B cell (primary cell): ENCODE results near the gene GIT1. TPM values are rescaled to one million over a fixed set of nuclear protein-coding genes. Genes with fewer than 3 reads are reported as not detected.

Experiments
- ATAC-seq: fragments of 200-7000 bp; cut with Tn5 transposase; one replicate; pipeline ENCODE4 v1.10.0; 2021; ENCODE audit warnings: low read depth, mild to moderate bottlenecking, moderate number of reproducible peaks, moderate library complexity
- CTCF ChIA-PET: fragments of 350-600 bp; sonication (Branson Sonifier 250); formaldehyde crosslinking; loops from one replicate; lab custom pipeline; 2021; ENCODE audit warnings: antibody characterized with exemption, inconsistent platforms; lab: Charles Lee
- POLR2A ChIA-PET: fragments of 350-600 bp; sonication (Branson Sonifier 250); formaldehyde crosslinking; loops from one replicate; lab custom pipeline; 2021; ENCODE audit warnings: antibody characterized with exemption; lab: Charles Lee
- DNase-seq: peaks from one replicate; pipeline ENCODE4 v3.0.0; 2013
- H2AFZ ChIP-seq: 2 replicates; pipeline ENCODE4 v1.6.1; 2012; ENCODE audit warnings: mild to moderate bottlenecking, low read depth, low read length; ENCODE audit not compliant: insufficient read depth, poor library complexity, severe bottlenecking
- H3K27ac ChIP-seq, 2 donors: 1 replicate in 1 of 2; 2 replicates in 1 of 2; pipeline ENCODE4 v1.5.1; 2012 to 2013; ENCODE audit warnings: low read length in 2 of 2, mild to moderate bottlenecking in 2 of 2, moderate library complexity in 1 of 2
- H3K27me3 ChIP-seq, 4 experiments: fragments of 200-600 bp in 1 of 4; sonication (generic) in 1 of 4; replicated peaks in 1 of 4; 1 replicate in 2 of 4; 2 replicates in 2 of 4; pipeline versions ENCODE4 v1.6.1 to v1.7.0; 2013 to 2016; ENCODE audit warnings: low read length in 3 of 4, mild to moderate bottlenecking in 2 of 4, mixed read lengths in 1 of 4, moderate library complexity in 1 of 4; ENCODE audit not compliant: insufficient read depth in 4 of 4, control insufficient read depth in 3 of 4; ENCODE audit errors: control extremely low read depth in 1 of 4
- H3K36me3 ChIP-seq, 2 experiments: replicated peaks in 1 of 2; 1 replicate in 1 of 2; 2 replicates in 1 of 2; pipeline versions ENCODE4 v1.6.1 to v1.7.1; 2013; ENCODE audit warnings: low read length in 1 of 2; ENCODE audit not compliant: insufficient read depth in 2 of 2, control insufficient read depth in 1 of 2; ENCODE audit errors: control extremely low read depth in 1 of 2, extremely low read depth in 1 of 2
- H3K4me1 ChIP-seq, 2 donors: fragments of 200-600 bp in 1 of 2; sonication (generic) in 1 of 2; 1 replicate in 1 of 2; 2 replicates in 1 of 2; pipeline versions ENCODE4 v1.5.1 to v1.6.1; 2013 to 2017; ENCODE audit warnings: low read length in 2 of 2; ENCODE audit not compliant: control insufficient read depth in 2 of 2, insufficient read depth in 2 of 2
- H3K4me2 ChIP-seq: replicated peaks from 2 replicates; pipeline ENCODE3; 2012; ENCODE audit warnings: mild to moderate bottlenecking, low read depth, low read length; ENCODE audit not compliant: poor library complexity, severe bottlenecking
- H3K4me3 ChIP-seq, 5 experiments: fragments of 200-600 bp in 1 of 5; sonication (generic) in 1 of 5; 1 replicate in 3 of 5; 2 replicates in 2 of 5; pipeline versions ENCODE4 v1.5.1 to v1.7.0; 2011 to 2016; ENCODE audit warnings: low read length in 4 of 5, mild to moderate bottlenecking in 4 of 5, low read depth in 2 of 5, control low read depth in 1 of 5, moderate library complexity in 1 of 5; ENCODE audit not compliant: insufficient read depth in 1 of 5; ENCODE audit errors: control extremely low read depth in 1 of 5, extremely low read depth in 1 of 5
- H3K79me2 ChIP-seq: fragments of 200-600 bp; sonication (generic); one replicate; pipeline ENCODE4 v1.6.0; 2016; ENCODE audit warnings: low read length; ENCODE audit not compliant: control insufficient read depth, insufficient read depth
- H3K9ac ChIP-seq: fragments of 200-600 bp; sonication (generic); 2 replicates; pipeline ENCODE4 v1.6.1; 2017; ENCODE audit warnings: mild to moderate bottlenecking, low read length, moderate library complexity
- H3K9me3 ChIP-seq, 3 donors: one replicate each; pipeline versions ENCODE4 v1.6.1 to v1.7.1; 2013; ENCODE audit warnings: low read length in 2 of 3; ENCODE audit not compliant: control insufficient read depth in 2 of 3, insufficient read depth in 1 of 3; ENCODE audit errors: control extremely low read depth in 1 of 3
- H4K20me1 ChIP-seq: 2 replicates; pipeline ENCODE4 v1.6.0; 2012; ENCODE audit warnings: mild to moderate bottlenecking, low read length; ENCODE audit not compliant: insufficient read depth, control insufficient read depth, poor library complexity, severe bottlenecking
- H3K27ac Mint-ChIP-seq: one replicate; pipeline ENCODE4 v1.8.0; 2021; ENCODE audit warnings: mixed read lengths
- H3K27me3 Mint-ChIP-seq: one replicate; pipeline ENCODE4 v1.8.0; 2021; ENCODE audit warnings: mixed read lengths
- H3K4me1 Mint-ChIP-seq: one replicate; pipeline ENCODE4 v1.8.0; 2021; ENCODE audit warnings: mixed read lengths
- H3K4me3 Mint-ChIP-seq: one replicate; pipeline ENCODE4 v1.8.0; 2021; ENCODE audit warnings: mixed read lengths
- H3K9me3 Mint-ChIP-seq: one replicate; pipeline ENCODE4 v1.8.0; 2022; ENCODE audit warnings: mixed read lengths; ENCODE audit not compliant: insufficient read depth
- EZH2 ChIP-seq: IDR thresholded peaks from 2 replicates; pipeline ENCODE4 v1.6.1; 2012; ENCODE audit warnings: borderline replicate concordance, low read depth, mild to moderate bottlenecking, moderate library complexity, low read length; ENCODE audit not compliant: insufficient read depth, poor library complexity, severe bottlenecking
- WGBS: methylation state at CpG from one replicate; pipeline ENCODE4 v1.1.5; 2013; ENCODE audit warnings: missing lambda C conversion rate; ENCODE audit not compliant: insufficient coverage; 5-methylcytosine and 5-hydroxymethylcytosine counted together
- intact Hi-C: fragments of 100-400 bp; cut with micrococcal nuclease; formaldehyde crosslinking; loops from one replicate; pipeline ENCODE4 v1.10.0; 2022
- polyA plus RNA-seq: library from polyadenylated mRNA; depleted of rRNA; stranded (reverse); fragments of >200 nt; gene quantifications from 2 replicates; pipeline ENCODE4 v1.2.3, GENCODE V29; 2012
- total RNA-seq, 2 donors: library from RNA; stranded (reverse); fragments of 120-200 nt in 1 of 2; gene quantifications; 1 replicate in 1 of 2; 2 replicates in 1 of 2; pipeline versions ENCODE4 v1.2.3 to v1.2.4, GENCODE V29; 2013 to 2022
- TF ChIP-seq, protein P1 (sequence below): fragments of 200-600 bp; IDR thresholded peaks from one replicate; pipeline ENCODE4 v1.8.0; 2022; ENCODE audit warnings: antibody characterized with exemption, mild to moderate bottlenecking

The GIT1 gene
- total and polyA plus RNA-seq, 2 donors (not counting 1 experiment from before 2014, with no cell fraction given): 49.3 to 61.9 TPM

DNA sequence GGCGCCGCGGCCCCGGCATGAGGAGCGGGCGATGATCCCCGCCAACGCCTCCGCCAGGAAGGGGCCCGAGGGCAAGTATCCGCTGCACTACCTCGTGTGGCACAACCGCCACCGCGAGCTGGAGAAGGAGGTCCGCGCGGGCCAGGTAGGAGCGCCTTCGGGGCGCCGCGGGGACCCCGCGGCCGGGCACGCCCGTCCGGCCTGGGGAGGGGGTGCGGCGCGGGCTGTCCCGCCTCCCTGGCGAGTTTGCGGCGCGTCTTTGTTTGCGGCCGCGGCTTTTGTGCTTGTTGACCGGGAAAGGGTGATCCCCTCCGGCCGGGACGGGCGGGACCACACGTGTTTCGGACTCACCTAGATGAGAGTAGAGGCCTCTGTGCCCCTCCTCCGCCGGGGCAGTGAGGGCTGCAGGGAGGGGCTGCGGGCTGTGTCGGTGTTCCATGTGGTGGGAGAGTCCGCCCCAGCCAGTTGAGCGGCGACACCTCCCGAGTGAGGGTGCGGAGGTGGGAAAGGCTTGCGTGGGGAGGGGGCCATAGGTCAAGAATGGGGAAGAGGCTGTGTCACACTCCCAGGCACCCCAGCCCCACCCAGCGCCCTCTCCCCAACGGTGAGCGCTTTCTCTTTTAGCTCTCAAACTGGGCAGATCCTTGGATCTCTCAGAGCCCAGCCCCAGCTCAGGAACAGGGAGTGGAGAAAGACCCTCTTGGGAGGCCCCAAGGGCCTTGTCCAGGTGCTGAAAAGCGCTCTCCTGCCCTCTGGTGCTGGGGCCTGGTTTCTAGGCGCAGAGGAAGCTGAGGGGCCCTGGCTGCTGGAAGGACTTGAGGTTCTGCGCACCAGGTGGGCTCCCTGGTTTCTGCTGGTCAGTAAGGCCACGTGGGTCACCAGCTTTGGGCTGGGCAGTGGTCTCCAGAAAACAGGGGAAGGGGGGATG, 4.4 kb upstream of the GIT1 start:
- H3K79me2 ChIP-seq: peaks cover 11% of the 10 kb centered on the region
- 2% methylated on average over 62 of the region's 64 CpGs for WGBS
- H3K9ac ChIP-seq: peak overlapping the region; percentile 64
- H3K4me3 Mint-ChIP-seq: peak overlapping the region; percentile 74
- H3K9me3 Mint-ChIP-seq: no peaks in the 10 kb centered on the region
- peaks cover 37 to 42% of the 10 kb centered on the region in 2 donors for H3K4me1 ChIP-seq
- no peak overlapping the region for H3K27ac ChIP-seq
- H3K4me1 Mint-ChIP-seq: peaks cover 39% of the 10 kb centered on the region
- H3K27me3 ChIP-seq: peaks cover 0 to 7% (median 2%) of the 10 kb centered on the region in 4 experiments
- TF ChIP-seq, protein P1, sequence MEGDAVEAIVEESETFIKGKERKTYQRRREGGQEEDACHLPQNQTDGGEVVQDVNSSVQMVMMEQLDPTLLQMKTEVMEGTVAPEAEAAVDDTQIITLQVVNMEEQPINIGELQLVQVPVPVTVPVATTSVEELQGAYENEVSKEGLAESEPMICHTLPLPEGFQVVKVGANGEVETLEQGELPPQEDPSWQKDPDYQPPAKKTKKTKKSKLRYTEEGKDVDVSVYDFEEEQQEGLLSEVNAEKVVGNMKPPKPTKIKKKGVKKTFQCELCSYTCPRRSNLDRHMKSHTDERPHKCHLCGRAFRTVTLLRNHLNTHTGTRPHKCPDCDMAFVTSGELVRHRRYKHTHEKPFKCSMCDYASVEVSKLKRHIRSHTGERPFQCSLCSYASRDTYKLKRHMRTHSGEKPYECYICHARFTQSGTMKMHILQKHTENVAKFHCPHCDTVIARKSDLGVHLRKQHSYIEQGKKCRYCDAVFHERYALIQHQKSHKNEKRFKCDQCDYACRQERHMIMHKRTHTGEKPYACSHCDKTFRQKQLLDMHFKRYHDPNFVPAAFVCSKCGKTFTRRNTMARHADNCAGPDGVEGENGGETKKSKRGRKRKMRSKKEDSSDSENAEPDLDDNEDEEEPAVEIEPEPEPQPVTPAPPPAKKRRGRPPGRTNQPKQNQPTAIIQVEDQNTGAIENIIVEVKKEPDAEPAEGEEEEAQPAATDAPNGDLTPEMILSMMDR: peak; percentile 12
- TF ChIP-seq EZH2: no peak
- peak overlapping the region; percentile 99 for H3K4me2 ChIP-seq
- no peak for DNase-seq
- ChIA-PET POLR2A (interaction anchor here (0.6 to 3.0 kb wide), 3 partner anchors 9 to 14 kb away, joined by 3 to 18 read pairs (median 3); no protein-coding TSS in a partner anchor), CTCF (interaction anchor here (0.9 to 4.7 kb wide), 13 partner anchors 10 to 449 kb away, joined by 3 to 126 read pairs (median 6); partner anchors contain the start of gene ABHD15)
- H3K9me3 ChIP-seq: peaks cover 0 to 2% (median 0%) of the 10 kb centered on the region in 3 donors
- no peak overlapping the region for H3K27ac Mint-ChIP-seq
- intact Hi-C loops: loop anchor here (5.0 kb wide), 1 partner anchor 168 kb away; no protein-coding TSS in a partner anchor
- no peak for ATAC-seq
- H3K4me3 ChIP-seq: peak overlapping the region in 4 of 5 experiments; percentile 37 to 72 (median 51)
- no peaks in the 10 kb centered on the region for H3K27me3 Mint-ChIP-seq
- H2AFZ ChIP-seq: peak overlapping the region; percentile 73
- H3K36me3 ChIP-seq: no peaks in the 10 kb centered on the region
- H4K20me1 ChIP-seq: no peaks in the 10 kb centered on the region
